IMR-90 (cell line): Measurements from ENCODE around the gene CCDC198. TPM values are rescaled to one million over a fixed set of nuclear protein-coding genes. Genes with fewer than 3 reads are reported as not detected.

Source experiments
- ATAC-seq: fragments of 200-7000 bp; cut with Tn5 transposase; 2 replicates; pipeline ENCODE4 v1.9.1; 2020; ENCODE audit warnings: low read depth, mild to moderate bottlenecking, moderate library complexity
- BruUV-seq: library from RNA; stranded (reverse); fragments of 400-500 nt; replicated peaks from 2 replicates; lab custom pipeline; 2021; lab: Mats Ljungman, UMichigan
- CTCF ChIA-PET: fragments of 300-600 bp; formaldehyde crosslinking; extraction: SDS; loops from one replicate; lab custom pipeline; 2021; ENCODE audit warnings: antibody characterized with exemption; lab: Yijun Ruan, JAX
- POLR2A ChIA-PET: fragments of 300-600 bp; sonication (Branson Sonifier 250); formaldehyde crosslinking; loops from one replicate; lab custom pipeline; 2022; ENCODE audit warnings: antibody characterized with exemption; ENCODE audit not compliant: unreplicated experiment; lab: Charles Lee
- DNase-seq: peaks from one replicate; pipeline ENCODE4 v3.0.0; 2013
- H2AFZ ChIP-seq: replicated peaks from 2 replicates; pipeline ENCODE3; 2013; ENCODE audit warnings: low read length, mild to moderate bottlenecking; ENCODE audit not compliant: poor library complexity
- H2AK5ac ChIP-seq: 2 replicates; pipeline ENCODE4 v1.6.1; 2013; ENCODE audit warnings: low read depth, low read length, inconsistent platforms
- H2AK9ac ChIP-seq: replicated peaks from 2 replicates; pipeline ENCODE3; 2013; ENCODE audit warnings: mild to moderate bottlenecking, low read depth, low read length, moderate library complexity; ENCODE audit not compliant: poor library complexity
- H2BK120ac ChIP-seq: 2 replicates; pipeline ENCODE4 v1.6.1; 2013; ENCODE audit warnings: low read depth, low read length, inconsistent platforms
- H2BK15ac ChIP-seq: 3 replicates; pipeline ENCODE4 v1.6.1; 2013; ENCODE audit warnings: low read depth, low read length, inconsistent platforms
- H2BK20ac ChIP-seq: 2 replicates; pipeline ENCODE4 v1.6.1; 2013; ENCODE audit warnings: low read depth, mild to moderate bottlenecking, inconsistent platforms, low read length, moderate library complexity
- H2BK5ac ChIP-seq: 2 replicates; pipeline ENCODE4 v1.6.1; 2013; ENCODE audit warnings: mild to moderate bottlenecking, low read depth, low read length, inconsistent platforms; ENCODE audit not compliant: poor library complexity, severe bottlenecking
- H3K14ac ChIP-seq: replicated peaks from 2 replicates; pipeline ENCODE4 v1.6.1; 2013; ENCODE audit warnings: low read depth, low read length, inconsistent platforms
- H3K18ac ChIP-seq: 2 replicates; pipeline ENCODE4 v1.6.1; 2013; ENCODE audit warnings: low read depth, low read length, control low read depth
- H3K23ac ChIP-seq: 2 replicates; pipeline ENCODE4 v1.6.1; 2013; ENCODE audit warnings: low read depth, low read length, inconsistent platforms
- H3K27ac ChIP-seq: 2 replicates; pipeline ENCODE4 v1.5.1; 2013; ENCODE audit warnings: mild to moderate bottlenecking, control low read depth, low read length; ENCODE audit not compliant: insufficient read depth
- H3K27me3 ChIP-seq: 2 replicates; pipeline ENCODE4 v1.6.1; 2013; ENCODE audit warnings: low read length; ENCODE audit not compliant: control insufficient read depth, insufficient read depth
- H3K36me3 ChIP-seq: 2 replicates; pipeline ENCODE4 v1.6.1; 2013; ENCODE audit warnings: low read length, mixed read lengths; ENCODE audit not compliant: control insufficient read depth, insufficient read depth
- H3K4ac ChIP-seq: 2 replicates; pipeline ENCODE4 v1.6.1; 2013; ENCODE audit warnings: low read depth, low read length, inconsistent platforms
- H3K4me1 ChIP-seq: 2 replicates; pipeline ENCODE4 v1.6.1; 2013; ENCODE audit warnings: low read length, mixed read lengths; ENCODE audit not compliant: control insufficient read depth, insufficient read depth
- H3K4me2 ChIP-seq: 2 replicates; pipeline ENCODE4 v1.6.1; 2013; ENCODE audit warnings: low read depth, mild to moderate bottlenecking, control low read depth, low read length, moderate library complexity
- H3K4me3 ChIP-seq: 2 replicates; pipeline ENCODE4 v1.5.1; 2013; ENCODE audit warnings: low read depth, mild to moderate bottlenecking, control low read depth, low read length, moderate library complexity; ENCODE audit not compliant: insufficient read depth
- H3K56ac ChIP-seq: 2 replicates; pipeline ENCODE4 v1.6.1; 2013; ENCODE audit warnings: low read length, inconsistent platforms; ENCODE audit not compliant: insufficient read depth; ENCODE audit errors: extremely low read depth
- H3K79me1 ChIP-seq, 2 experiments: 2 replicates each; pipeline ENCODE4 v1.6.1; 2013; ENCODE audit warnings: low read length in 2 of 2, inconsistent platforms in 1 of 2, low read depth in 1 of 2
- H3K9ac ChIP-seq: 2 replicates; pipeline ENCODE4 v1.6.1; 2013; ENCODE audit warnings: low read depth, low read length, control low read depth
- H3K9me1 ChIP-seq: 2 replicates; pipeline ENCODE4 v1.6.1; 2013; ENCODE audit warnings: low read length, inconsistent platforms; ENCODE audit not compliant: insufficient read depth
- H3K9me3 ChIP-seq: 2 replicates; pipeline ENCODE4 v1.6.1; 2013; ENCODE audit warnings: low read length; ENCODE audit not compliant: control insufficient read depth, insufficient read depth
- H4K20me1 ChIP-seq: 2 replicates; pipeline ENCODE4 v1.6.1; 2013; ENCODE audit warnings: low read length, inconsistent platforms; ENCODE audit not compliant: insufficient read depth
- H4K5ac ChIP-seq: 2 replicates; pipeline ENCODE4 v1.6.1; 2013; ENCODE audit warnings: mild to moderate bottlenecking, low read depth, low read length, control low read depth
- H4K8ac ChIP-seq, 2 experiments: 2 replicates each; pipeline ENCODE4 v1.6.1; 2013; ENCODE audit warnings: low read depth in 2 of 2, low read length in 2 of 2, control low read depth in 1 of 2, inconsistent platforms in 1 of 2
- H4K91ac ChIP-seq: 2 replicates; pipeline ENCODE4 v1.6.1; 2013; ENCODE audit warnings: low read depth, low read length, inconsistent platforms; ENCODE audit not compliant: insufficient read depth
- ELK1 ChIP-seq: fragments of 150-350 bp; IDR thresholded peaks from 2 replicates; pipeline ENCODE4 v1.6.1; 2016; ENCODE audit warnings: low read depth, mild to moderate bottlenecking, low read length, moderate library complexity, borderline replicate concordance
- MAFK ChIP-seq: IDR thresholded peaks from 2 replicates; pipeline ENCODE4 v1.6.1; 2012; ENCODE audit warnings: low read depth, low read length, improper control_type of control experiment
- RAD21 ChIP-seq: IDR thresholded peaks from 2 replicates; pipeline ENCODE4 v1.6.1; 2012; ENCODE audit warnings: low read length, improper control_type of control experiment
- WGBS, 2 experiments: methylation state at CpG; one replicate each; pipeline versions ENCODE4 v1.1.5 to v1.1.7; 2013; ENCODE audit warnings: missing lambda C conversion rate in 2 of 2; ENCODE audit not compliant: insufficient read length in 1 of 2; ENCODE audit errors: extremely low coverage in 2 of 2; 5-methylcytosine and 5-hydroxymethylcytosine counted together
- dilution Hi-C: fragments of 300-500 bp; cut with HindIII; formaldehyde crosslinking; loops from one replicate; pipeline ENCODE4 v1.14.3; 2018; ENCODE audit warnings: low sequenced_read_pairs; ENCODE audit not compliant: unreplicated experiment
- in situ Hi-C: fragments of 300-500 bp; cut with MboI; formaldehyde crosslinking; loops from 3 replicates; pipeline ENCODE4 v1.14.3; 2019; ENCODE audit warnings: low sequenced_read_pairs, inconsistent platforms, mixed read lengths
- intact Hi-C: fragments of 100-400 bp; cut with micrococcal nuclease; formaldehyde crosslinking; loops from 2 replicates; pipeline ENCODE4 v1.10.0; 2022
- polyA plus RNA-seq, 3 experiments: library from polyadenylated mRNA; depleted of rRNA; stranded (reverse); fragments of >200 nt; gene quantifications; 2 replicates each; pipeline ENCODE4 v1.2.3, GENCODE V29; 2012; ENCODE audit warnings: low replicate concordance in 1 of 3
- total RNA-seq: library from RNA; depleted of rRNA; stranded (reverse); fragments of >200 nt; gene quantifications from 2 replicates; pipeline ENCODE4 v1.2.3, GENCODE V29; 2012
- TF ChIP-seq, protein P1 (sequence below): conservative IDR thresholded peaks from 2 replicates; pipeline ENCODE4 v1.5.1; 2012; ENCODE audit warnings: mild to moderate bottlenecking, low read depth, low read length, improper control_type of control experiment
- TF ChIP-seq, protein P2 (sequence below): fragments of 150-350 bp; IDR thresholded peaks from 2 replicates; pipeline ENCODE4 v1.6.1; 2017; ENCODE audit warnings: mild to moderate bottlenecking, antibody characterized with exemption, low read length, low read depth

Gene CCDC198
- total and polyA plus RNA-seq, 2 of the 4 experiments (the other 2 are of a cell fraction): not detected

DNA sequence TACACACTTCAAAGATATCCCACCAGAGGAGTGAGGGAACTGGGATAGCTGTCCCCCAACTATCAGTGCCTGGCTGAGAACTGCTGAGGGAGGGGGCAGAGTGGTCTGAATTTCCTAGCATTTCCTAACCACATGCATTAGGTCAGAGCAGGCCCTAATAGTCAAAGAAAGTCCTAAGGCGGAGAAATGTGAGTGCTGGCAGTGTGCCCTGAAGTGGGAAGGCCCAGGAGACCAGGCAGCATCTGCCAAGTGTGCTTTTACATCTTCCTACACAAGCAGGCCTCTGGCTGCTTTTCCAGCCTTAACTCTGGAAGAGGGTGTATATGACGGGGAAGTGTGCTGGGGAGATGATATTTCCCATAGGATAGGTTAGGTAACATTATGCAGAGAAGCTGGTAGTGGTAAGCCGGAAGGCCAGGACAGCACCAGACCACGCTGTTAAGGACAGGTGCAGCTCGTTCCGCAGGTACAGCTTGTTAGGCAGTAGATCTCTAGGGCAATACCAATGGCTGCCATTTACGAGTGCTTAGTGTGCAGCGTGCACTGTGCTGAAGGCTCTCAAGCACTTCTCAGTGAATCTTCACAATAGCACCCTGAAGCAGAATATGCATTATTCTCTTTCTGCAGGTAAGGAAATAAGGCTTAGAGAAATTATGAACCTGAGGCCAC, 9.1 kb upstream of the CCDC198 start:
- H3K27me3 ChIP-seq: no peaks in the 10 kb centered on the region
- H3K4ac ChIP-seq: no peak overlapping the region
- dilution Hi-C loops: no loop called here
- no peak overlapping the region for H3K4me2 ChIP-seq
- no peak overlapping the region for H2AK5ac ChIP-seq
- no peak overlapping the region for H2BK5ac ChIP-seq
- WGBS, 2 experiments: 51% methylated on average over 4 of the region's 8 CpGs; no CpG with 5 or more reads in 1 of the 2 experiments
- no peak overlapping the region for H2AK9ac ChIP-seq
- H3K79me1 ChIP-seq: no peaks in the 10 kb centered on the region
- BruUV-seq: no TSS peak
- ChIA-PET CTCF (no interaction called here), POLR2A (no interaction called here)
- H3K36me3 ChIP-seq: no peaks in the 10 kb centered on the region
- no peak overlapping the region for H4K91ac ChIP-seq
- no peak overlapping the region for H2BK20ac ChIP-seq
- no peak overlapping the region for H2AFZ ChIP-seq
- no peak overlapping the region for H3K27ac ChIP-seq
- no peaks in the 10 kb centered on the region for H4K20me1 ChIP-seq
- DNase-seq (no peak), ATAC-seq (no peak)
- no peak overlapping the region for H4K8ac ChIP-seq
- H3K18ac ChIP-seq: no peak overlapping the region
- H3K9ac ChIP-seq: no peak overlapping the region
- H2BK120ac ChIP-seq: no peak overlapping the region
- intact Hi-C loops: no loop called here
- no peaks in the 10 kb centered on the region for H3K9me1 ChIP-seq
- in situ Hi-C loops: no loop called here
- no peak overlapping the region for H3K4me3 ChIP-seq
- H3K23ac ChIP-seq: no peak overlapping the region
- TF ChIP-seq, protein P1, sequence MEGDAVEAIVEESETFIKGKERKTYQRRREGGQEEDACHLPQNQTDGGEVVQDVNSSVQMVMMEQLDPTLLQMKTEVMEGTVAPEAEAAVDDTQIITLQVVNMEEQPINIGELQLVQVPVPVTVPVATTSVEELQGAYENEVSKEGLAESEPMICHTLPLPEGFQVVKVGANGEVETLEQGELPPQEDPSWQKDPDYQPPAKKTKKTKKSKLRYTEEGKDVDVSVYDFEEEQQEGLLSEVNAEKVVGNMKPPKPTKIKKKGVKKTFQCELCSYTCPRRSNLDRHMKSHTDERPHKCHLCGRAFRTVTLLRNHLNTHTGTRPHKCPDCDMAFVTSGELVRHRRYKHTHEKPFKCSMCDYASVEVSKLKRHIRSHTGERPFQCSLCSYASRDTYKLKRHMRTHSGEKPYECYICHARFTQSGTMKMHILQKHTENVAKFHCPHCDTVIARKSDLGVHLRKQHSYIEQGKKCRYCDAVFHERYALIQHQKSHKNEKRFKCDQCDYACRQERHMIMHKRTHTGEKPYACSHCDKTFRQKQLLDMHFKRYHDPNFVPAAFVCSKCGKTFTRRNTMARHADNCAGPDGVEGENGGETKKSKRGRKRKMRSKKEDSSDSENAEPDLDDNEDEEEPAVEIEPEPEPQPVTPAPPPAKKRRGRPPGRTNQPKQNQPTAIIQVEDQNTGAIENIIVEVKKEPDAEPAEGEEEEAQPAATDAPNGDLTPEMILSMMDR: no peak
- TF ChIP-seq ELK1 (no peak), MAFK (no peak), RAD21 (no peak)
- TF ChIP-seq, protein P2, sequence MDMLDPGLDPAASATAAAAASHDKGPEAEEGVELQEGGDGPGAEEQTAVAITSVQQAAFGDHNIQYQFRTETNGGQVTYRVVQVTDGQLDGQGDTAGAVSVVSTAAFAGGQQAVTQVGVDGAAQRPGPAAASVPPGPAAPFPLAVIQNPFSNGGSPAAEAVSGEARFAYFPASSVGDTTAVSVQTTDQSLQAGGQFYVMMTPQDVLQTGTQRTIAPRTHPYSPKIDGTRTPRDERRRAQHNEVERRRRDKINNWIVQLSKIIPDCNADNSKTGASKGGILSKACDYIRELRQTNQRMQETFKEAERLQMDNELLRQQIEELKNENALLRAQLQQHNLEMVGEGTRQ: no peak
- H4K5ac ChIP-seq: no peak overlapping the region
- H3K4me1 ChIP-seq: no peaks in the 10 kb centered on the region
- no peak overlapping the region for H3K56ac ChIP-seq
- H3K9me3 ChIP-seq: 0 out of 2 replicates have a peak, but pooled peaks cover 2% of the 10 kb centered on the region
- H2BK15ac ChIP-seq: no peak overlapping the region
- no peak overlapping the region for H3K14ac ChIP-seq
